NCI-H2081 (cell line): ENCODE results near the gene C5orf22.
"Not testable (repeated sequence)": the region's sequence is repeated elsewhere in the genome, so short reads cannot be mapped to it uniquely, and the experiment has no call there.

Experiments used
- DNase-seq, 2 experiments: peaks; one replicate each; lab custom pipeline; 2025; lab: John Stamatoyannopoulos, UW

Gene C5orf22

GRCh38 chr5:31531888-31532547 is at the start of gene C5orf22, which contains the start of gene DROSHA:
C5orf22 (plus strand) TSS chr5:31532301; CDS start chr5:31532393, 92 bp downstream.
DROSHA (minus strand) TSS chr5:31532093; CDS start chr5:31529059, 3,034 bp downstream.
- peak; percentile 100 for DNase-seq

- peak in 1 of 2 experiments; percentile 21 for DNase-seq
Observed at GRCh38 chr5:31485376-31486207, 46.5 kb upstream of the C5orf22 start.

- DNase-seq: no peak
Observed at GRCh38 chr5:31486441-31486840, 45.7 kb upstream of the C5orf22 start.

GRCh38 chr5:31487506-31487905 is 44.6 kb upstream of the C5orf22 start:
- DNase-seq: no peak

- DNase-seq: peak; percentile 21 to 77
Observed at GRCh38 chr5:31492869-31493268, 39.2 kb upstream of the C5orf22 start.

- no peak for DNase-seq
Observed at GRCh38 chr5:31495336-31495735, 36.8 kb upstream of the C5orf22 start.

GRCh38 chr5:31496301-31496700 is 35.8 kb upstream of the C5orf22 start:
- DNase-seq: no peak

- no peak for DNase-seq
Observed at GRCh38 chr5:31496891-31497290, 35.2 kb upstream of the C5orf22 start.

- no peak for DNase-seq
Observed at GRCh38 chr5:31500256-31500655, 31.8 kb upstream of the C5orf22 start.

GRCh38 chr5:31502506-31502905 is 29.6 kb upstream of the C5orf22 start:
- DNase-seq: no peak

- no peak for DNase-seq
Observed at GRCh38 chr5:31504529-31504928, 27.6 kb upstream of the C5orf22 start.

- DNase-seq: no peak
Observed at GRCh38 chr5:31511305-31511704, 20.8 kb upstream of the C5orf22 start.

- DNase-seq: no peak
Observed at GRCh38 chr5:31516802-31517201, 15.3 kb upstream of the C5orf22 start.

GRCh38 chr5:31523041-31523440 is 9.1 kb upstream of the C5orf22 start:
- no peak for DNase-seq

- DNase-seq: no peak
Observed at GRCh38 chr5:31530541-31531265, 1.4 kb upstream of the C5orf22 start.

- DNase-seq: peak; percentile 34 to 51
Observed at GRCh38 chr5:31531543-31531887, 586 bp upstream of the C5orf22 start.

- no peak for DNase-seq
Observed at GRCh38 chr5:31534527-31535046, 2.5 kb downstream of the C5orf22 start.

- no peak for DNase-seq
Observed at GRCh38 chr5:31536873-31537272, 4.8 kb downstream of the C5orf22 start.

GRCh38 chr5:31537349-31537748 is 5.2 kb downstream of the C5orf22 start:
- DNase-seq: no peak

GRCh38 chr5:31537851-31538250 is 5.8 kb downstream of the C5orf22 start:
- DNase-seq: no peak

GRCh38 chr5:31549114-31549513 is 17.0 kb downstream of the C5orf22 start:
- not testable (repeated sequence) for DNase-seq

GRCh38 chr5:31551878-31552277 is 19.8 kb downstream of the C5orf22 start:
- no peak for DNase-seq
